ENCODE measurements around the gene POLR2H. TPM values are rescaled to one million over a fixed set of nuclear protein-coding genes. Genes with fewer than 3 reads are reported as not detected.

The POLR2H gene
- total RNA-seq, 1 donor from 2014 or later = 58.3 TPM

- no peak for DNase-seq (ENCODE audit: low spot score)
Measured at GRCh38 chr3:184352149-184352785, 9.2 kb upstream of the POLR2H start.

DNA sequence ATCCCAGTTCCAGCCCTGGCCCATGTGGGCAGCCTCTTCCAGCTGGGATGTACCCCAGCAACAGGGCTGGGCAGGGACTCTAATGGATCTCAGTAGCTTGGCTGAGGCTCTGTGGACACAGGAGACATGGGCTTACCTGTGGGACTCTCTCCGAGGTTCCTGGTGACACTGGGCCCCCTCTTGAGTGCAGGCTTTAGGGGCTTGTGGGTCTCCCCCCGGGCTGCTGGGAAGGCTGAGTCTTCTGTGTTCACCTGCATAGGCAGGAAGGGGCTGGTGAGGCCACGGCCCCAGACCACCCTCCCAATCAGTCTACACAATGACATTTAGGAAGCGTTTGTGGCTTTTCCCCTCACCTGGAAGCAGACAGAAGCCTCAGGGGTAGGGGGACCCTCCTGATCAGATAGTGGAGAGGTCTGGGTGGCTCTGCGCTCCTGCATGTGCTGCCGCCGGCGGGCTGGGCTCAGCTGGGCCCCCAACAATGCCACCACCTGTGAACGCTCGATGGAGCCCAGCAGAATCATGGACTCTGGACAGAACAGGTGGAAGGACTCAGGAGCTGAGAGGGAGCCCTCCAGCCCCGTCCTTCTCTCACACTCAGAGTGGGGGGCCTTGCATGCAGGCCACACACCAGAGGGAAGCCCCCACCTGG is 8.5 kb upstream of the POLR2H start:
- no peak for DNase-seq (ENCODE audit: low spot score)

DNA sequence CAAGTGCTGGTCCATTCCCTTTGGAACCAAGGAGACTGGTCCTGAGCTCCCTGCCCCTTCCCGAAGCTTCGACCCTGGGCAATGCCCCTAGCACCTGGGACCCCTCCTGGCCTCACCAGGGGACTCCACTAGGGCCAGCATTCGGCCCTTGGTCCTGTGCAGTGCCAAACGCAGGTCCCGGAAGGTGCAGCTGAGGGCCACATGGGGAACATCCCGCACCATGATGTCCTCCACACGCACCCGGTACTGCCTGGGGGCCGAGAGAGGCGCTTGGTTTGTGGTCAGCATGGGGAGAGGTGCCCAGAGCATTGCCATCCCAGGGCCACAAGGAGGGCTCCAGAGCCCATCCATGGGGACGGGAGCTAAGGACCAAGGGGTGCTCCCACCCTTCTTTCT is 8.0 kb upstream of the POLR2H start:
- no peak for DNase-seq (ENCODE audit: low spot score)

- no peak for DNase-seq (ENCODE audit: low spot score)
Measured at GRCh38 chr3:184354121-184354728, 7.3 kb upstream of the POLR2H start.

GRCh38 chr3:184354754-184355153 is 6.8 kb upstream of the POLR2H start:
- DNase-seq (ENCODE audit: low spot score) = no peak

- no peak for DNase-seq (ENCODE audit: low spot score)
Measured at GRCh38 chr3:184355261-184356040, 6.1 kb upstream of the POLR2H start.

GRCh38 chr3:184357248-184358123 is 4.0 kb upstream of the POLR2H start:
- no peak for DNase-seq (ENCODE audit: low spot score)

DNA sequence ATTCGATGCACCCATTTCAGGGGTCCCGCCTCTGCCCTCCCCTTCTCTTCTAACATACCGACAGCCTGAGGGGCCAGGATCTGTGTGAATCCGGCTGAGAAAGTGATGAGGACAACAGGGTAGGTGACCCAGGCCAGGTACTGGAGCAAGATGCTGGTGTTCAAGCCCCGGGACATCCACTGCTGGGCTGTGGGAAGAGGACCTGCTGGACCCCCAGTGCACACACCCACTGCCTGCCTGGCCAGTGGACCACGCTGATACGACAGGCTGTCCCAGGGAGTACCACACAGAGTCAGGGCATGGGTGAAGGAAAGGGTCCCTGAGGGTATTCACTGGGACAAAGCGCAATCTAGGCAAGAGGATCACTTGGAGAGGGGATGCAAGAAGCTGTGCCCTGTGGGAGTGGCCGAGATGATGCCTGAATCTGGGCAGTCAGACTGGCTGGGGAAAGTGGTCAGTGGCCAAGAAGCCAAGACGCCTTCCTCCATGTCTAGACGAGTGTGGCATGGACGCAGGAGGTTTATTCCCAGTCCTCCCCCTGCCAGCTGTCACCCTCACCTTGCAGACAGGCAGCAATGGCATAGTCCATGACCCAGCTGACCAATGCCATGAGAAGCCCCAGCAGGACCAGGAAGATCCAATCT is 3.3 kb upstream of the POLR2H start:
- DNase-seq (ENCODE audit: low spot score) = no peak

DNA sequence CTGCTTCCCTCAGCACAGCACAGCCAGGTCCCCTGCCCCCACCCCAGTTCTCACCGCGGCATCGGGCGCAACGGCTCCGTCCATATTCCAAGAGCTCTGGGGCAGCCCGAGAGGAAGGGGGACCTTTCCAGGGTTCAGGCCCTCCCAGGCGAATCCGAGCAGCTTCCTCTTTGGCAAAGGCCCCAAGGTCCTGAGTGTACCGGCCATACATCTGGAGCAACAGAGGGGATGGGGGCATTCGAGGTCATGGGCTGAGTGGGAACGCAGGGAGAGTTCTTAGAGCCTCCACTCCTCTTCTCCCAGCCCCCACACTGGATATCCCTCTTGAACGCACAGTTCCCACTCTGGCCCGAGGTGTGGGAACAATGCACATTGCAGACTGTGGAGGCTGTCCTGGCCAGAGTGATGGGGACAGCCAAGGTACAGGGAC is 2.6 kb upstream of the POLR2H start:
- no peak for DNase-seq (ENCODE audit: low spot score)

GRCh38 chr3:184359610-184360009 is 1.9 kb upstream of the POLR2H start:
- DNase-seq (ENCODE audit: low spot score) = no peak

- DNase-seq (ENCODE audit: low spot score) = no peak
Measured at GRCh38 chr3:184360070-184360928, 1.2 kb upstream of the POLR2H start.

GRCh38 chr3:184360929-184361531 is 480 bp upstream of the POLR2H start:
- DNase-seq (ENCODE audit: low spot score) = no peak

DNA sequence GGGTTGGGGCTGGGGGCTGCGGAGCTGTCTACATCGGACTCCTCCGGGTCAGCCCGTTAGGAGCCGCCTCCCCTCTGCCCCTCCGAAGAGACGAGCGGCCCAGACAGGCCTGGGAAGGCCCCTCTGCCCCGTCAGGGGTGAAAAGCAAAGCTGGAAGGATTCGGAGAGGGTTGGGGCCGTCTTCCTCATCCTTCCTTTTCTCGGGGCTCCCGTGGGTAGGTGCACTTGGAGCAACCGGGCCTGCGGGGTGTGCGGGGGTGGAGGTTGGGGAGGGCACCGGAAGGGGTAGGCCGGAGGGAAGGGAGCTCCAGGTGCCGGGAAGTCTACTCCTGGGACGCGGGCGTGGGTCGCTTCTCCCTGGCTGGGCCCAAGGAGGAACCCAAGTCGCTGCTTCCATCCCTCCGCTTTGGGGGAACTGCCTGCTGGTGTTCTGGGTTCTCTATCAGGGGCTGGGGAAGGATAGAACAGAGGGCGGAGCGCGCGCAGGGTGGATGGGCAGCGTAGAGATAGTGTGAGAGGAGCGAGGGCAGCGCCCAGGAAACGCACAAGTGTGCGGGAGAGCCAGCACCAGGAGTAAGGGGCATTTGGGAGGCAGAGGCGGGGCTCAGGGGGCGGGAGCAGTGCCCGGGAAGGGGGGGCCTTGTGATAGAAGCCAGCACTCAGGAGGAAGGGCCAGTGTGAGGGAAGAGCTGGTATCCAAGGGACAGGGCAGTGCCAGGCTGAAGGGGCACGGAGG is 590 bp downstream of the POLR2H start:
- peak; percentile 84 for DNase-seq (ENCODE audit: low spot score)

DNA sequence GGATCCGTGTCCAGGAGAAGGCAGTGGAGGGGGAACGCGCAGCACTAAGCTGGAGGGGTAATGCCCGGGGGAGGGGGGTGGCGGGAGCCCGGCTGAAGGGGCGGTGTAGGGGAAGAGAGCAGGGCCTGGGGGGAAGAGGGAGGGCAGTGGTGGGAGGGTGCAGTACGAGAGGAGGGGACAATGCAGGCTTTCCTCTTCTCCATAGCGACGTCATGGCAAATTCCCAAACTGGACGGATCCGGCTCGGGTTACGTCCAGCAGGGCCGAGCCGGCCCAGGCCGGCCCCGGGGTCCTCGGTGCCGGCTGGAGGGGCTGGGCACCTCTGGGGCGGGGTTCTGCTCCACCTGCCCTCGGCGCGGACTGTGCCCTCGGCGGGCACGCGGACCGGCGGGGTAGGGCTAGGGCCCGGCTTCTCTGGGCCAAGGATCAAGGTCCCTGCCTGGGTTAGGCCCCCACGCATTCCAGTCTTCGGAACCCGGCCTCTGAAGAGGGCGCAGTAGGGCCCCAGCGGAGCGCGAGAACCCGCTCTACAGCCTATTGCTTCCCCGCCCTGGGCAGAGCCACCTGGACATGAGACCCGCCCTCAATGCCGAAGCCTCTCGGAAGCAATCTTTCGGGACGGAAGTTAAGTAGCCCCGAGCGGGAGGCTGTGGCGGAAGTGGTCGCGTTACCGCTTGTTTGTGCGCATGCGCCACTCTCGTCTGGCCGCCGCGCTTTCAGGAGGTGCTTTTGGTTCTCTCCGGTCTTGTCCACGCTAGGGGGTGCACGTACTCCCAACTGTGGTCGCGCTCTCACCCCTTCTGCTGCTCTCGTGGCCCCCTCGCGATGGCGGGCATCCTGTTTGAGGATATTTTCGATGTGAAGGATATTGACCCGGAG is 1.4 kb downstream of the POLR2H start:
- peak; percentile 99 for DNase-seq (ENCODE audit: low spot score)

DNA sequence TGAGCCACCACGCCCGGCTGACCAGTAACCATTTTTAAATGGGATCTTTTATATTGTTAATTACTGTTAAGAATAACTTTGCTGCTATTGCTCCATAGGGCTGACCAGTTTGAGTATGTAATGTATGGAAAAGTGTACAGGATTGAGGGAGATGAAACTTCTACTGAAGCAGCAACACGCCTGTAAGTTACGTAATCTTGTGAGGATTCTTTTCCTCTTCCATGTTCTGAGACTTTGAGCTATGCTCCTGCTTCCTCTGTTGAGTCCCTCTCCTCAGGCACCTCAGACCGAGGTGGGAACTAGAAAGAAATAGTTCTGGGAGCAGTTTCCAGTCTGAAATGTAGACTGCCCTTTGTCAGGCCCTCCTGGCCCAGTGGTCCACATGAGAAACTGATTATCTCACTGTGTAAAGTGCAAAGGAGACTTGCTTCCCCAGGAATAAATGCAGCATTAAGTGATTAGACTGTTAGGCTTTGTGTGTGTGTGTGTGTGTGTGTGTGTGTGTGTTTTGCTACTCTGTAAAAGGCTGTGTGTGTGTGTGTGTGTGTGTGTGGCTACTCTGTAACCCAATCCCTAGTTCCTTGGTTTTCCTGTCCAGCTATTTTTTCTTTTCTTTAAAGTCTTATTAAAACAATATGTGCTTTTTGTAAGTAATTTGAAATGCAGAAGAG is 5.2 kb downstream of the POLR2H start:
- no peak for DNase-seq (ENCODE audit: low spot score)

- DNase-seq (ENCODE audit: low spot score) = no peak
Measured at GRCh38 chr3:184368116-184368515, 6.6 kb downstream of the POLR2H start.

DNA sequence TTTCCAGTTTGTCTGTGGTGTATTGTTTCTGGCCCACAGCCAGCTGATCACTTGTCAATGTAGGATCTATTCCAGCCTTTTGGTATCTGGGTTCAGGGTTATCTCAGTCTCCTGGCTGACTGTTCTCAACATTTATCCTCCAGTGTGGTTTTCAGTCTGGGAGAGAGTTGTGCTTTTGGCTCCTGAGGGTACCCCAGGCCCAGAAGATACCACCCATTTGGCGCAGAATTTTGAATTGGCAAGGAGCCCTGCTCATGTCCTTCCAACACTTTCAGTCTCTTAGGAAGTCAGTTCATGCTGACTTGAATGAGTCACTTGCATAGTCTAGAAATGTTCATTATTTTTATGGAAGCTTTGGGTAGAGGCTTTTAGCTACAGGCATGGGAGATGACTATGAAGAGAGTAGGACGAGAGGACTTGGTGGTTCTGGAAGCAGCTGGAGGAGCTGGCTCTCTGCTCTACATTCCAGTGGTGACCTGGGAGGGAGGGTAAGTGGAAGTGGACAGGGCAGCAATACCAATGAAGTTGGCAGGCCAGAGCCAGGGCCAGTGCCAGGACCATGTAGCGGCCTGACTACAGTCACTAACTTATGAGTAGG is 7.2 kb downstream of the POLR2H start:
- DNase-seq (ENCODE audit: low spot score) = no peak

All from umbilical cord (tissue), 2 donors.